Measurements from ENCODE around the gene SMYD4. TPM values are rescaled to one million over a fixed set of nuclear protein-coding genes. Genes with fewer than 3 reads are reported as not detected.

SMYD4 gene
- total and polyA plus RNA-seq, 10 of the 15 experiments (the other 5 are each of a cell fraction or from before 2014, with no cell fraction given): 2.1 to 18.8 (median 13.7) TPM

- TF ChIP-seq, protein P1, sequence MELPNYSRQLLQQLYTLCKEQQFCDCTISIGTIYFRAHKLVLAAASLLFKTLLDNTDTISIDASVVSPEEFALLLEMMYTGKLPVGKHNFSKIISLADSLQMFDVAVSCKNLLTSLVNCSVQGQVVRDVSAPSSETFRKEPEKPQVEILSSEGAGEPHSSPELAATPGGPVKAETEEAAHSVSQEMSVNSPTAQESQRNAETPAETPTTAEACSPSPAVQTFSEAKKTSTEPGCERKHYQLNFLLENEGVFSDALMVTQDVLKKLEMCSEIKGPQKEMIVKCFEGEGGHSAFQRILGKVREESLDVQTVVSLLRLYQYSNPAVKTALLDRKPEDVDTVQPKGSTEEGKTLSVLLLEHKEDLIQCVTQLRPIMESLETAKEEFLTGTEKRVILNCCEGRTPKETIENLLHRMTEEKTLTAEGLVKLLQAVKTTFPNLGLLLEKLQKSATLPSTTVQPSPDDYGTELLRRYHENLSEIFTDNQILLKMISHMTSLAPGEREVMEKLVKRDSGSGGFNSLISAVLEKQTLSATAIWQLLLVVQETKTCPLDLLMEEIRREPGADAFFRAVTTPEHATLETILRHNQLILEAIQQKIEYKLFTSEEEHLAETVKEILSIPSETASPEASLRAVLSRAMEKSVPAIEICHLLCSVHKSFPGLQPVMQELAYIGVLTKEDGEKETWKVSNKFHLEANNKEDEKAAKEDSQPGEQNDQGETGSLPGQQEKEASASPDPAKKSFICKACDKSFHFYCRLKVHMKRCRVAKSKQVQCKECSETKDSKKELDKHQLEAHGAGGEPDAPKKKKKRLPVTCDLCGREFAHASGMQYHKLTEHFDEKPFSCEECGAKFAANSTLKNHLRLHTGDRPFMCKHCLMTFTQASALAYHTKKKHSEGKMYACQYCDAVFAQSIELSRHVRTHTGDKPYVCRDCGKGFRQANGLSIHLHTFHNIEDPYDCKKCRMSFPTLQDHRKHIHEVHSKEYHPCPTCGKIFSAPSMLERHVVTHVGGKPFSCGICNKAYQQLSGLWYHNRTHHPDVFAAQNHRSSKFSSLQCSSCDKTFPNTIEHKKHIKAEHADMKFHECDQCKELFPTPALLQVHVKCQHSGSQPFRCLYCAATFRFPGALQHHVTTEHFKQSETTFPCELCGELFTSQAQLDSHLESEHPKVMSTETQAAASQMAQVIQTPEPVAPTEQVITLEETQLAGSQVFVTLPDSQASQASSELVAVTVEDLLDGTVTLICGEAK (IDR thresholded peaks at IDR 0.05; ENCODE audit: borderline replicate concordance): no peak
- TF ChIP-seq, protein P2, sequence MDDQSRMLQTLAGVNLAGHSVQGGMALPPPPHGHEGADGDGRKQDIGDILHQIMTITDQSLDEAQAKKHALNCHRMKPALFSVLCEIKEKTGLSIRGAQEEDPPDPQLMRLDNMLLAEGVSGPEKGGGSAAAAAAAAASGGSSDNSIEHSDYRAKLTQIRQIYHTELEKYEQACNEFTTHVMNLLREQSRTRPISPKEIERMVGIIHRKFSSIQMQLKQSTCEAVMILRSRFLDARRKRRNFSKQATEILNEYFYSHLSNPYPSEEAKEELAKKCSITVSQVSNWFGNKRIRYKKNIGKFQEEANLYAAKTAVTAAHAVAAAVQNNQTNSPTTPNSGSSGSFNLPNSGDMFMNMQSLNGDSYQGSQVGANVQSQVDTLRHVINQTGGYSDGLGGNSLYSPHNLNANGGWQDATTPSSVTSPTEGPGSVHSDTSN (IDR thresholded peaks at IDR 0.05; ENCODE audit: insufficient replicate concordance, low read depth, low read length): no peak
- TF ChIP-seq TBL1XR1 (IDR thresholded peaks at IDR 0.05; ENCODE audit: low read depth, low read length): no peak
Measured at GRCh38 chr17:1789936-1790335, 39.8 kb downstream of the SMYD4 start (continued).

- ChIA-PET RAD21 (ENCODE audit: unreplicated experiment) (interaction anchor here (0.6 kb wide), 1 partner anchor 8 kb away, joined by 3 read pairs; no protein-coding TSS in a partner anchor), SMC1A (ENCODE audit: uncharacterized antibody, unreplicated experiment) (interaction anchor here (0.8 kb wide), 1 partner anchor 66 kb away, joined by 4 read pairs; no protein-coding TSS in a partner anchor), CTCF (interaction anchor here (8.5 kb wide), 1 partner anchor 67 kb away, joined by 121 read pairs; no protein-coding TSS in a partner anchor), POLR2A (no interaction called here)
- no peaks in the 10 kb centered on the region for H3K27me3 ChIP-seq (replicated peaks in 1 of 2; ENCODE audit: control insufficient read depth in 2 of 2, insufficient read depth in 2 of 2, low read length in 1 of 2)
- no peak overlapping the region for H3K27ac ChIP-seq (ENCODE audit: control insufficient read depth, insufficient read depth)
- H2AFZ ChIP-seq (ENCODE audit: control insufficient read depth, low read depth, low read length): no peak overlapping the region
- WGBS (ENCODE audit: insufficient coverage, insufficient replicate concordance, low lambda C conversion rate, missing lambda C conversion rate): 98% methylated on average over 16 of the region's 16 CpGs
- FAIRE-seq (no peak), ATAC-seq (no peak), DNase-seq (ENCODE audit: low read depth, low spot score) (no peak)
- no peak overlapping the region for H3K4me3 ChIP-seq
- no peaks in the 10 kb centered on the region for H4K20me1 ChIP-seq (ENCODE audit: control insufficient read depth, insufficient read depth)
- no peaks in the 10 kb centered on the region for H3K79me2 ChIP-seq (ENCODE audit: control insufficient read depth, insufficient read depth, low read length)
- in situ Hi-C loops (cut with MboI) (no loop called here), intact Hi-C loops (cut with micrococcal nuclease; ENCODE audit: unreplicated experiment) (loop anchor here (10.0 kb wide), 1 partner anchor 123 kb away; no protein-coding TSS in a partner anchor)
- H3K9me3 ChIP-seq (replicated peaks; ENCODE audit: control insufficient read depth, insufficient read depth, low read length): no peaks in the 10 kb centered on the region
- H3K36me3 ChIP-seq (ENCODE audit: control insufficient read depth in 2 of 2, insufficient read depth in 2 of 2, low read length in 1 of 2): peaks cover 11 to 12% of the 10 kb centered on the region in 2 experiments
- no peak overlapping the region for H3K4me2 ChIP-seq (ENCODE audit: control insufficient read depth, insufficient read depth)
- H3K4me1 ChIP-seq (ENCODE audit: control insufficient read depth, insufficient read depth, low read length): no peaks in the 10 kb centered on the region
- BruUV-seq (replicated peaks): no TSS peak
- H3K9ac ChIP-seq (ENCODE audit: control insufficient read depth, insufficient read depth, low read length): no peak overlapping the region
- TF ChIP-seq POLR2AphosphoS2 (IDR thresholded peaks at IDR 0.05; ENCODE audit: low read depth, low read length) (no peak), BCL11A (IDR thresholded peaks at IDR 0.05; ENCODE audit: low read depth, low read length) (no peak), KAT2A (conservative IDR thresholded peaks at IDR 0.05; ENCODE audit: control insufficient read depth, low read depth, low read length) (no peak), HDAC6 (IDR thresholded peaks at IDR 0.05; ENCODE audit: unreplicated experiment) (no peak), RFX5 (IDR thresholded peaks at IDR 0.05; ENCODE audit: low read depth, low read length) (no peak), PAX8 (IDR thresholded peaks at IDR 0.05) (no peak), IKZF1 (conservative IDR thresholded peaks at IDR 0.05) (no peak), JUND (IDR thresholded peaks at IDR 0.05; ENCODE audit: low read depth, low read length) (no peak), RB1 (IDR thresholded peaks at IDR 0.05; ENCODE audit: borderline replicate concordance) (no peak)
Measured at GRCh38 chr17:1787301-1787902, 42.3 kb downstream of the SMYD4 start.

Data from GM12878 (cell line).